Astrocyte of the spinal cord (primary cell): ENCODE measurements around the gene TENM4.

Source experiments
- DNase-seq: peaks from one replicate; pipeline ENCODE4 v3.0.0; 2011; ENCODE audit warnings: low read depth, low spot score
- H3K4me3 ChIP-seq: 2 replicates; pipeline ENCODE4 v1.5.1; 2011; ENCODE audit warnings: low read depth, mild to moderate bottlenecking, low read length, moderate library complexity
- CTCF ChIP-seq: IDR thresholded peaks from 2 replicates; pipeline ENCODE4 v1.5.1; 2012; ENCODE audit warnings: low read depth, mild to moderate bottlenecking, low read length, inconsistent platforms
- in situ Hi-C: cut with HindIII; loops from 2 replicates; pipeline ENCODE4 v1.10.0; 2017; ENCODE audit warnings: low sequenced_read_pairs

Gene TENM4

GRCh38 chr11:79482800-79483199 lies 42.0 kb upstream of the TENM4 start:
- H3K4me3 ChIP-seq, result no peak overlapping the region
- in situ Hi-C loops, result no loop called here
- no peak for DNase-seq
- no peak for TF ChIP-seq CTCF

GRCh38 chr11:79481795-79482194 lies 41.0 kb upstream of the TENM4 start:
- in situ Hi-C loops, result no loop called here
- no peak overlapping the region for H3K4me3 ChIP-seq
- DNase-seq, result no peak
- no peak for TF ChIP-seq CTCF

DNA sequence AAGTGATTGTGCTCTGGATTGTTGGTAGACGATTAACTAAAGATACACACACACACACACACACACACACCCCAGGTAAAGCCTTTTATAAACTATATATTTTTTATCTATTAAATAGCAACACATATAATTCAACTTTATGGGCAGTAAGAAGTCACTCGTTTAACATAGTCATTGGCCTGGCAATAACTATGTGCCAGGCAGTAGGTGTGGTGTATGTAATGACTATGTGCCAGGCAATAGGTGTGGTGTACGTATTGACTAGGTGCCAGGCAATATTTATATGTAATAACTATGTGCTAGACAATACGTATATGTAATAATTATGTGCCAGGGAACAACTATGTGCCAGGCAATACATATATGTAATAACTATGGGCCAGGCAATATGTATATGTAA lies 40.0 kb upstream of the TENM4 start:
- in situ Hi-C loops, result no loop called here
- DNase-seq, result no peak
- no peak for TF ChIP-seq CTCF
- no peak overlapping the region for H3K4me3 ChIP-seq

GRCh38 chr11:79472819-79473529 lies 32.1 kb upstream of the TENM4 start:
- no peak overlapping the region for H3K4me3 ChIP-seq
- no peak for TF ChIP-seq CTCF
- no peak for DNase-seq
- in situ Hi-C loops, result no loop called here

DNA sequence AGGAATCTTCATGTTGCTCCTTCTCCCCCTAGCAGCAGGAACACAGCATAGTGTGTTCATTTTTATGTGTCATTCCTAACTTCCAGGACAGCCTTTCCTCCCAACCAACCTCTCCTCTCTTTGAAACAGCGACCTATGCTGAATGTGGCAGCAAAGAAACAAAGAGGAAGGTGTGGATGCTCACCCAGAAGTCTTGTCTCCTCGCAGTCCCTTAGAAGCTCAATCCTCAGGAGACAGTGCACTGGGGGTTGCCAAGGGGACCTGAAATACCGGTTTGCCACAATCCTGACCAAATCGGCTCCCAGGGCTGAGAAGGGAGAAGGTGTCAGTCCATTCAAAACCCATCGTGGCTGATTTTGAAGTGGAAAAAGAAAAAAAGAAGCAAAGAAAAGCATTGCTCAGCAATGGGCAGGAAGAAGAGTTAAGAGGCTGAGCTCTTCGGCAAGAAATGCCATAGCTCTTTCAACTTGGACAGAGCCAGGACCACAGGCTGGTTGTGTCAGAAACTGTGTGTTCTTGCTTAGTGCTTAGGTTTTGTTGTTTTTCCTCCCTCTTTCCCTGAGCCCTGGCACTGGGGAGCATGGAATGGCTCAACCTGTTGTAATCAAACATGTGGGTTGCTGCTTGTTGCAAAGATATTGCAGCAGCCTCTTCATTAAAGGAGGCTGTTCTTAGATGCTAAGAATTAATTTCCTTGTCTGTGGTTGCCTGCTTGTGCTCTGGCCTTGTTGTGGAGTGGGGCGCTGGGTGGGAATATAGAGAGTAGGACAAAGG lies 30.4 kb upstream of the TENM4 start:
- in situ Hi-C loops, result no loop called here
- no peak for TF ChIP-seq CTCF
- no peak overlapping the region for H3K4me3 ChIP-seq
- no peak for DNase-seq

GRCh38 chr11:79470161-79470560 lies 29.3 kb upstream of the TENM4 start:
- no peak overlapping the region for H3K4me3 ChIP-seq
- DNase-seq, result no peak
- TF ChIP-seq CTCF, result no peak
- in situ Hi-C loops, result no loop called here
